GM12892 (cell line): ENCODE results near the gene ZFPL1. TPM values are rescaled to one million over a fixed set of nuclear protein-coding genes. Genes with fewer than 3 reads are reported as not detected.

Experiments used
- DNase-seq: peaks from one replicate; pipeline ENCODE4 v3.0.0; 2011; ENCODE audit not compliant: insufficient read length
- FAIRE-seq: peaks from 2 replicates; lab custom pipeline; 2011; peaks lifted over from hg19 to GRCh38; lab: Jason Lieb, UNC
- POLR2A ChIP-seq: IDR thresholded peaks from 2 replicates; pipeline ENCODE4 v1.6.1; 2011; ENCODE audit warnings: low read depth, low read length, control low read depth
- POLR2AphosphoS5 ChIP-seq: IDR thresholded peaks from 2 replicates; pipeline ENCODE4 v1.6.1; 2011; ENCODE audit warnings: low read depth, low read length, control low read depth
- TAF1 ChIP-seq: IDR thresholded peaks from 2 replicates; pipeline ENCODE4 v1.6.1; 2011; ENCODE audit warnings: low read depth, mild to moderate bottlenecking, control low read depth, low read length, borderline replicate concordance
- polyA plus RNA-seq: library from polyadenylated mRNA; unstranded; fragments of >200 nt; gene quantifications from one replicate; pipeline ENCODE4 v1.2.1, GENCODE V29; 2012; ENCODE audit warnings: missing spikeins, inconsistent platforms; ENCODE audit not compliant: missing spikeins

ZFPL1 gene
- 19.8 TPM for polyA plus RNA-seq

- peak; percentile 99 for DNase-seq
- peak; percentile 52; the same call in 1 of the 2 replicates for TF ChIP-seq TAF1
- TF ChIP-seq POLR2A: peak; percentile 82
- peak; percentile 75 for TF ChIP-seq POLR2AphosphoS5
- FAIRE-seq: peak; percentile 100
Measured at GRCh38 chr11:65083834-65084597, at the start of gene ZFPL1, which contains the start of gene CDCA5. Gene ZFPL1, plus strand, starts transcription at chr11:65084222. Its CDS starts 477 bp downstream, at chr11:65084699. Gene CDCA5, minus strand, starts transcription at chr11:65084040. Its CDS starts 62 bp downstream, at chr11:65083978.

DNA sequence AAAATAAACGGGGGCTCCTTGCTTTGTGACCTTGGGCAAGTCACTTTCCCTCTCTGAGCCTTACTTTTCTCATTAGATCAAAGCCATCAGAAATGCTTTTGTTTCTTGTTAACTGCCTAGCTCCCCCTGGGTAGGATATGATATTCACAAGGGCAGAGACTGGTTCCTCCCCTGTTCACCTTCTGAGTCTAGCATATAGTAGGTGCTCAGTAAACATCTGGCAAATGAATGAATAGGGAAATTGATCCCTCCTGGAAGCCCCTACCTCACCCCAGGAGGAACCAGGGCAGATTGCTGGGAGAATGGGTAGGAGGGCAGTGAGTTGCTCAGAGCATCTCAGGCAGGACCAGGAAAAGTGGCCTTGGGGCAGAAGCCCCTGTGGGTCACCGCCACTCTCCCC lies 49.6 kb upstream of the ZFPL1 start:
- no peak for DNase-seq
- TF ChIP-seq POLR2A: no peak
- no peak for TF ChIP-seq POLR2AphosphoS5
- no peak for TF ChIP-seq TAF1
- FAIRE-seq: no peak

DNA sequence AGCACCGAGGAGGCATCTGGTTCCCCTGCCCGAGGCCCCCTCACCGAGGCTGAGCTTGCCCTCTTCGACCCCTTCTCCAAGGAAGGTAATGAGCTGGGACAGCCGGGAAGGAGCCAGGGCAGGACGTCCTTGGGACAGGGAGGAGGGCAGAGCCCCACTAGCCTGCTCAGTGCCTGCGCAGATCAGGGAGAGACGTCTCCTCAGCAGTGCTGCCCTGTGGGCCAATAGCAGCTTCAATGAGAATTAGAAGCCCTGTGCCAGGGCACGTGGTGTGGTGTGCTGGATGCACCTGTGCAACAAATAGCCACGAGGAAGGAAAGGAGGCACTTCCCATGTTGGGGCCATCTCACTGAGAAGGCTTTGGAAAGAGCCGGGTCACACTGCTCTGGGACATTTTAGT lies 48.4 kb upstream of the ZFPL1 start:
- DNase-seq (no peak), FAIRE-seq (no peak)
- TF ChIP-seq TAF1: no peak
- no peak for TF ChIP-seq POLR2A
- TF ChIP-seq POLR2AphosphoS5: no peak

DNA sequence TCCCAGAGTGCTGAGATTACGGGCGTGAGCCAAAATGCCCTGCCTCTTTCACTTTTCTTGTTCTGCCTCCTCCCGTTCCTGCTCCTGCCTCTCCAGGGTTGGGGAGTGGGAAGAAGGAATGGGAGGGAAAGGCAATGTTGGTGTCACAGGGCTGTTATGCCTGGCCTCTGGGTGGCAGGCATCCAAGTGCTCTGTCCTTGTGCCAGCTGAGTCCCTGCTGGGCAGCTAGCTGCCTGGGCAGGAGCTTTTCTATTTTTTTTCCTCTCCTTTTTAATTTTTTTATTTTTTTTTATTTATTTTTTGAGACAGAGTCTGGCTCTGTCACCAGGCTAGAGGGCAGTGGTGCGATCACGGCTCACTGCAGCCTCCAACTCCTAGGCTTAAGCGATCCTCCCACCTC lies 47.1 kb upstream of the ZFPL1 start:
- DNase-seq (no peak), FAIRE-seq (no peak)
- TF ChIP-seq POLR2AphosphoS5 (no peak), TAF1 (no peak), POLR2A (no peak)

DNA sequence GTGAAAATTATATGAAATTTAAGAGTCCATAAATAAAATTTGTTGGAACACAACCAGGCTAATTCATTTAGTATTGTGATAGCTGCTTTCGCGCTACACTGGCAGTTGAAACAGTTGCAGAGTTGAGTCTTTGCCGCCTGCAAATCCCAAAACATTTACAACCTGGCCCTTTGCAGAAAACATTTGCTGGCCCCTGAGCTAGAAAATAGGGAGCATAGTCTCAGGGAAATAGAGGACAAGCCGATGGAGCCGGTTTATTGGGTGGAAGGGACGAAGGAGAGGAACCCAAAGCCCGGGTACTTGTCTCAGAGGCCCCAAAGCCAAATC lies 43.5 kb upstream of the ZFPL1 start:
- TF ChIP-seq POLR2AphosphoS5 (no peak), TAF1 (no peak), POLR2A (no peak)
- FAIRE-seq: no peak
- DNase-seq: no peak

- peak; percentile 99 for FAIRE-seq
- TF ChIP-seq TAF1 (no peak), POLR2AphosphoS5 (no peak), POLR2A (peak; percentile 39; the same call in 1 of the 2 replicates)
- DNase-seq: peak; percentile 98
Measured at GRCh38 chr11:65040847-65041622, 43.0 kb upstream of the ZFPL1 start, which contains the start of gene SAC3D1. Gene SAC3D1, plus strand, starts transcription at chr11:65041210. Its CDS starts 83 bp downstream, at chr11:65041293.

DNA sequence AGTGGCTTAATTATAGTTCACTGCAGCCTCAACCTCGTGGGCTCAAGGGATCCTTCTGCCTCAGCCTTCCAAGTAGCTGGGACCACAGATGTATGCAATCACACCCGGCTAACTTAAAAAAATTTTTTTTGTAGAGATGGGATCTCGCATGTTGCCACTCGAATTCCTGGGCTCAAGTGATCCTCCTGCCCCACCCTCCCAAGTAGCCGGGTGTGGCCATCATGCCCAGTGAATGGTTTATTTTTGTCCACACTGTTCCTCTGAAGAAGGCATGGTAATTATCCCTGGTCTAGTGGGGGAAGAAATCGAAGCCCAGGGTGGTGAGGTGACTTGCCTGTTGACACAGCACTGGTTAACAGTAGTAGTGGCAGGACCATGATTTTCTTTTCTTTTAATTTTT lies 41.1 kb upstream of the ZFPL1 start:
- DNase-seq (no peak), FAIRE-seq (no peak)
- TF ChIP-seq POLR2A (no peak), POLR2AphosphoS5 (no peak), TAF1 (no peak)

- FAIRE-seq: no peak
- no peak for DNase-seq
- TF ChIP-seq POLR2AphosphoS5: no peak
- no peak for TF ChIP-seq TAF1
Measured at GRCh38 chr11:65043881-65044501, 40.0 kb upstream of the ZFPL1 start.

- no peak for TF ChIP-seq POLR2AphosphoS5
- TF ChIP-seq TAF1: no peak
- no peak for TF ChIP-seq POLR2A
- FAIRE-seq (no peak), DNase-seq (no peak)
Measured at GRCh38 chr11:65045061-65045460, 39.0 kb upstream of the ZFPL1 start.

- DNase-seq (no peak), FAIRE-seq (no peak)
- no peak for TF ChIP-seq POLR2A
Measured at GRCh38 chr11:65045728-65046127, 38.3 kb upstream of the ZFPL1 start.
